Stimulated activated CD4-positive, alpha-beta T cell treated with anti-CD3 and anti-CD28 coated beads, Interleukin-2, amount 100 ng/mL, for 4 hours (primary cell): ENCODE measurements around the gene SQSTM1.

ENCODE experiments used
- DNase-seq: peaks from one replicate; pipeline ENCODE4 v3.0.0-alpha.2; 2020; ENCODE audit warnings: low read depth

The SQSTM1 gene

DNA sequence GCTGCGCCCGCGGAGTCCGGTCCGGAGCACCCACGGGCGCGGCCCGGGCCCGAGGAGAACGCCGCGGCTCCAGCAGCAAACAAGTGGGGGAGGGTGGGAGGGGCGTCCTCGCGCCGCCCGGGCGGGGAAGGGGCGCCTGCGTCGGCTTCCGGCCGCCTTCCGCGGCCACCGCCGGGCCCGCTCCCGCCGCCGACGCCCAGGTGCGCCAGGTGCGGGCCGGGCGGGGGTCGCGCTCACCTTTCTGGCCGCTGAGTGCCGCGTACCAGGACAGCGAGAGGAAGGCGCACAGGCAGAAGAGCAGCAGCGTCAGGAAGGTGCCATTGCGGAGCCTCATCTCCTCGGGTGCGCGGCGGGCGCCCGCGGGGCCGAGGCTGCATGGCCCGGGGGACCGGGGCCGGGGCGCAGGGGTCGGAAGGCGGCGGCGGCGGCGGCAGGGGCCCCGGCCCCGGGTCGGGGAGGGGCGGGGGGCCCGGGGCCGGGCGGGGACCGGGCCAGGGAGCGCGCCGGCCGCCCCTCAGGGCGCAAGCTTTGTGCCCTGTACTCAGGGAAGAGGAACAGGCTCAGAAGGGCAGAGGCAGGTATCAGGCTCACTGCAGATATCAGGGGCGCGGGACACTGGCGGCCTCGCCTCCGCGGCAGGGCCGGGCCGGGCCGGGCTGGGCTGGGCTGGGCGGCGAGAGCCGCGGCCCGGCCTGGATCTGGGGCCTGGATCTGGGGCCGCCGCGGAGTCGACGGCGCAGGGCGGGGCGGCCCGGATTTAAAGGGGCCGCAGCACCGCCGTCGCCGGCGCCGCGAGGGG, 14.3 kb upstream of the SQSTM1 start, which contains the start of gene MGAT4B:
TSS of gene MGAT4B (minus strand) at position 617 of the 799 bp plus-strand sequence. CDS start at position 334, 283 bp downstream.
- DNase-seq: peak; percentile 33

DNA sequence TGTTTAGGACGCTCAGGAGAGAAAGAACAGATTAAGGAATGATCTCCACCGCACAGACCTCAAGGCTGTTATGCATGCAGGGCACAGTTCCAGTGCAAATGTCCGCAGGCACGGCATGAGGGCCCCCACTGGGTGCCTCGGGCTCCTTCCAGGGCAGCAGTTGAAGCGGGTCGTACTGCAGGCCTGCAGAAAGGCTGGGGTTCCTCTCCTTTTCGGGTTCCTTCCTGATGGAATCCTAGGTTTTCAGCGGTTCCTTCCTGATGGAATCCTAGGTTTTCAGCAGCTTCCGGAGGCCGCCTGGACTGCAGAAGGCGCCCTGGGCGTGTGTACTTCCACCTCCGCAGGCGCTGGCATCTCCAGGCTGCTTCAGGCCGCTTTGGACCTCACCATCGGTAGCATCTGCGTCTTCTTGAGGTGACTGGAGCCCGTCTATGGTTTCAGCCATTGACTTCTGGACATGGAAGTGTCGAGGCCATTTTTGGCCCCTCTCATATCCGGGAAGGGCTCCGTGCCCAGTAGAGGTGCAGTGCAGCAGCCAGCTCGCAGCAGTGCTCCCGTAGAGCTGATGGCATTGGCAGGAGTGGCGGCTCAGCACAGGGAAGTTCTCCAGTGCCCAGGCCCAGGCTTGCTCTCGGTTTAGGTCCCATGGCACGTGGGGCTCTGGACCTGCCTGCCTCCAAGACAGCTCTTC, 8.4 kb upstream of the SQSTM1 start:
- DNase-seq: no peak

GRCh38 chr5:179812997-179813607, 7.6 kb upstream of the SQSTM1 start:
- DNase-seq: no peak

GRCh38 chr5:179814090-179814489, 6.6 kb upstream of the SQSTM1 start:
- no peak for DNase-seq

GRCh38 chr5:179815491-179816249, 5.0 kb upstream of the SQSTM1 start:
- DNase-seq: no peak

- no peak for DNase-seq
These were observed 4.3 kb upstream of the SQSTM1 start for GRCh38 chr5:179816401-179816795.

DNA sequence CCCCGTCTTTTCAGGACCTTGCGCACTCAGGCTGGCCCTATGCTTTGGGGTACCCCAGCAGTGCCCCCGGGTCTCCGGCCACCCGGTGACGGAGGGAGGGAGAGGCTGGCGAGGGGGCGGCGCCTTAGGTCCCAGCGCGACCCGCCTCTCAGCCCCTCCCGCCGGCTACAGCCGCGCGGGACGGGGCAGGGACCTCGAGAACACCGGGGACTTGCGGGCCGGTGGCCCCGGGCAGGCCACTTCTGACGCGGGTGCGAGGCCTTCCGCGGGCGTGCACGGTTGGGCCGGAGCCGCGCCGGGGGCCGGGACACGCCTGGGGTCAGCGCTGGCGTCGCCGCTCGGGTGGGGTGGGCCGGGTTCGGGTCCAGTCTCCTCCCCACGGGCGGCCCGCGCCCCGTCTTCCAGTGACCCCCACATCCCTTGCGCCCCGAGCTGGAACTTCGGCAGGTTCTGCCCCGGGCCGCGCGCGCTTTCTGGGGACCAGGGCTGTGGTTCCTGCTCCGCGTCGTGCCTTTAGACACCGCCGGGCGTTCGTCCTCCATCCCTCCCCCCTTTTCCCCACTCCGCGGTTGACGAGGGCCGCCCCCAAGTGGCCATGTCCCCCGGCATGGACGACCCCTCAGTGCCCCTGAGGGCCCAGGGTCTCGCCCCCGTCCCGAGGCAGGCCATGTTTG, 3.8 kb upstream of the SQSTM1 start:
- DNase-seq: no peak

DNA sequence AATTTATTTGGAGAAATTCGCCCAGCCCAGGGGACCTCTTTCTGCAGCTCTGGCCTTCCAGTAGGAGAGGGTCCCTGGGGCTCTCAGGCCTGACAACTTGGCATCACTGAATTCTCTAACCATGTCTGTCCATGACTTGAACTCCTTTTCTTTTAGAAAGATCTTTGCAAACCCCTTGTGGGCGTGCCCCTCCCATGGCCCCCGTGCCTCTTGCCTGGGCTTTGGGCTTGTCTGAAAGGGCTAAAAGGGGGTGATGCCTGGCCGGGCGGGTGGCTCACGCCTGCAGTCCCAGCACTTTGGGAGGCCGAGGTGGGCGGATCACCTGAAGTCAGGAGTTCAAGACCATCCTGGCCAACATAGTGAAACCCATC, 3.2 kb upstream of the SQSTM1 start:
- no peak for DNase-seq

- DNase-seq: no peak
These were observed 2.6 kb upstream of the SQSTM1 start for GRCh38 chr5:179817890-179818745.

- peak; percentile 62 for DNase-seq
These were observed 1.9 kb upstream of the SQSTM1 start for GRCh38 chr5:179818746-179819295.

GRCh38 chr5:179819296-179820126, 1.2 kb upstream of the SQSTM1 start:
- peak; percentile 21 for DNase-seq

DNA sequence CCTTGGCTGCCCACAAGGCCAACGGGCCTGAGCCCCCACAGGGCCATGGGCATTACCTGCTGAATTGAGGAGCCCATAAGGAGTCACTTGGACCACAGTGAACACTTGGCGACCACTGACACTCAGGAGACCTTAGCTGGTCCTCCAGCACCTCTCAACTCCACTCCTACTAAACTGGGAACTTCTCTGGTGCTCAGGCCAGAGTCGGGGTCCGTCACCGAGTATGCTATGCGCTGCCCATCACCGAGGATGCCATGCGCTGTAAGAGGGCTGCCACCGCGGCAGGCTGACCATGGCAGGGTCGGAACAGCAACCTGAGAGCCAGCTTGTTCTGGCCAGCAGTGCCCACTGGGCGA, 600 bp upstream of the SQSTM1 start:
- DNase-seq: no peak

DNA sequence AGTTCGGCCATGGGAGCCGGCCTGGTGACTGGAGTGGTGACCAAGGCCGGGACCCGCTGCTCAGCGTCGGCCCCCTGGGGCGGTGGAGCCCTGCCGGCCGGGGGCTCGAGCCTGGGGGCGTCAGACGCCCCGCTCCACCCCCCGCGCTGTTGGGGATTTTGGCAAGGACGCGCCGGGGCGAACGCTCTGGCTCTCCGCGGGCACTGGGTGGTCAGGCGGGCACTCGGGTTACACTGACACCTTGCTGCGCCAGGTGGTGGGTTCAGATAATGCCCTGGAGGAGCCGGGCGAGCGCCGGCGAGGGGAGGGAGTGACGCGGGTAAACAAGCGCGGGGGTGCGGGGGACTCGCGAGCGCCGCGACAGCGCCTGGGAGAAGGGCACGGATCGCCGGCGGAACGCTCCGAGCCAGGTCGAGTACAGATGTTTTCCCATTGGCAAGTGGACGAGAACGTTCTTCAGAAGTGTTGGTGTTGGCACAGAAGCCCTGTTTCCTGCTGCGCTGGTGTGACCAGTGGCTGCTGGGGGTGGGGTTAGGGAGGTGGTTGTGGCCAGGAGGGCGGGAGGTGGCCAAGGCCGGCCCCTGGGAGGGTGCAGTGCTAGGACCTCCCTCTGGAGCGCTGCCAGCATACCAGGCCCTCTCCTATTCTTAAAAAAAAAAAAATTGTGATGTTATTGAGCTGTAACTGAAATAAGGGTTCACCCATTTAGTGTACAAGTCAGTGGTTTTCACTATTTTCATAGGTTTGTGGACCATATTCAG, 773 bp downstream of the SQSTM1 start:
- peak; percentile 60 for DNase-seq

DNA sequence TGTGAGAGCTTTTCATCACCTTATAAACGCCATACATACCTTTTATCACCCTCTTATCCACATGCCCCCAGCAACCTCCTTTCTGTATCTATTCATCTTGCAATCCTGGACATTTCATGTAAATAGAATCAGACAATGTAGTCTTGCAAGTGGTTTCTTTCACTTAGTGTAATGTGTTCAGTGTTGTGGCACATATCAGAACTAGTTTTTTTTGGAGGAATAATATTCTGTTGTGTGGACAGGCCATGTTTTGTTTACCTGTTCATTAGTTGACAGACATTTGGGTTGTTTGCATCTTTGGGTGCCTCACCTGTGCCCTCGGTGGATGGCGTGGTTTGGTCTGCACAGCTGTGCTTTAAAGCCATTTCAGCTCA, 1.3 kb downstream of the SQSTM1 start:
- no peak for DNase-seq

- no peak for DNase-seq
These were observed 1.8 kb downstream of the SQSTM1 start for GRCh38 chr5:179822444-179822990.

DNA sequence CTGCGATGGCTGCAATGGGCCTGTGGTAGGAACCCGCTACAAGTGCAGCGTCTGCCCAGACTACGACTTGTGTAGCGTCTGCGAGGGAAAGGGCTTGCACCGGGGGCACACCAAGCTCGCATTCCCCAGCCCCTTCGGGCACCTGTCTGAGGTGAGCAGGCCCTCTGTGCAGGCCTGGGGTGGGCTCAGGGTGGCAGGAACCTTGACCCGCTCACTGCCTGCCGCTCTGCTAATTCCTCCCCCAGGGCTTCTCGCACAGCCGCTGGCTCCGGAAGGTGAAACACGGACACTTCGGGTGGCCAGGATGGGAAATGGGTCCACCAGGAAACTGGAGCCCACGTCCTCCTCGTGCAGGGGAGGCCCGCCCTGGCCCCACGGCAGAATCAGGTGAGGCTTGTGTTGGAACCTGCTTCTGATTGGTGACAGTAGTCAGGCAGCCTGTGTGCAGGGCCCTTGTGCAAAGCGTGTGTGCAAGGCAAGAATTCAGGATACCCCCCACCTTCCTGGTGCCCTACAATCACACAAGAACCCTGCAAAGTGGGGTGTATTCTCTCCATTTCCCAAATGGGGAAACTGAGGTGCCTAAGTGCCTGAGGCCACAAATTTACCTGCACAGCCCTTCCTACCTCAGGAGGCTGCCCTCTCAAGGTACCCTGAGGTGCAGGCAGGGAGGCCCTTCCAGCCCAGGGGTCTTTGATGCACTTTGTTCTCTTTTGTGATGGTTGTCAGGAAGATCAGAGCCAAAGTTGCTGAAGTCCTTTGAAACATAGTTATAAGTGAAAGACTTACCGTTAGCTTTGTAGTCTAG, 3.4 kb downstream of the SQSTM1 start:
- no peak for DNase-seq

GRCh38 chr5:179824745-179825112, 4.0 kb downstream of the SQSTM1 start:
- DNase-seq: no peak

DNA sequence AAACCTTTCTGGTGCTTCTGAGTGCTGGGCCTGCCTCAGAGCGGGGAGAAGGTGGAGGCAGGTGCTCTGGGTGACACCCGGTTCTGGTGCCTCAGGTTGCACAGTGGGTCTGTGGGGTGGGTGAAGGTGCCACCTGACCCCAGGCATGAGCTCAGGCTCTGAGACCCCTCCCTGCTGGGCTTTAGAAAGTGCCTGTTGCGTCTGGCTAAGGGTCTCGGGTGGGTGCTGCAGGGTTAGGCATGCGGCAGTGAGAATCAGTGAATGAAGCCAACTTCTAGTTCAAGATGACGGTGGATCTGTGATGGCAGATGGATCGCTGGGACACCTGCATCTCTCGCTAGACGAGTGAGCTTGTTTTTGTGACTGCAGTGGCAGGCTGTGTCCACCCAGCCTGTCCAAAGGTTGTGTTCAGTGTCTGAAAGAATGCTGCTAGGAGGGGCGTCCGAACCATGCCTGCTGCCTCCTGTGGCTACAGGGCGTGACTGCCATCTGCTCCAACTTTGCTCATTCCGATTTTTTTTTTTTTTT, 5.0 kb downstream of the SQSTM1 start:
- DNase-seq: no peak
